PFSK-1 (cell line): Measurements from ENCODE around the gene OSBPL9.

ENCODE experiments used
- FOXP2 ChIP-seq: optimal IDR thresholded peaks from 2 replicates; pipeline ENCODE3; 2011; ENCODE audit warnings: borderline replicate concordance, control low read depth, inconsistent platforms; ENCODE audit not compliant: insufficient read depth; ENCODE audit errors: extremely low read length, extremely low read depth
- POLR2AphosphoS5 ChIP-seq: IDR thresholded peaks from 2 replicates; pipeline ENCODE4 v1.6.1; 2012; ENCODE audit warnings: low read depth, mild to moderate bottlenecking, control low read depth, low read length, moderate library complexity
- REST ChIP-seq, 2 experiments: IDR thresholded peaks; 2 replicates each; pipeline versions ENCODE4 v1.6.1 to v1.8.0; 2011 to 2012; ENCODE audit warnings: low read depth in 2 of 2, low read length in 2 of 2, control low read depth in 1 of 2, inconsistent platforms in 1 of 2, mild to moderate bottlenecking in 1 of 2, moderate library complexity in 1 of 2; ENCODE audit not compliant: insufficient read depth in 1 of 2
- SIN3A ChIP-seq: IDR thresholded peaks from 2 replicates; pipeline ENCODE4 v1.6.1; 2012; ENCODE audit warnings: mild to moderate bottlenecking, low read length, moderate library complexity, borderline replicate concordance; ENCODE audit not compliant: insufficient read depth
- TAF1 ChIP-seq: IDR thresholded peaks from 2 replicates; pipeline ENCODE4 v1.6.1; 2012; ENCODE audit warnings: low read length, control low read depth, borderline replicate concordance; ENCODE audit not compliant: insufficient read depth

OSBPL9 gene

GRCh38 chr1:51699391-51699790 is 82.5 kb downstream of the OSBPL9 start:
- no peak for TF ChIP-seq SIN3A
- TF ChIP-seq REST (IDR thresholded peaks at IDR 0.05; ENCODE audit: insufficient read depth in 1 of 2, low read depth in 2 of 2, low read length in 2 of 2) = no peak
- no peak for TF ChIP-seq TAF1
- TF ChIP-seq FOXP2 = no peak
- no peak for TF ChIP-seq POLR2AphosphoS5

- no peak for TF ChIP-seq TAF1
- no peak for TF ChIP-seq REST (IDR thresholded peaks at IDR 0.05; ENCODE audit: insufficient read depth in 1 of 2, low read depth in 2 of 2, low read length in 2 of 2)
- no peak for TF ChIP-seq SIN3A
- no peak for TF ChIP-seq POLR2AphosphoS5
- TF ChIP-seq FOXP2 = no peak
Observed at GRCh38 chr1:51705035-51705434, 88.1 kb downstream of the OSBPL9 start.

GRCh38 chr1:51708911-51709760 is 92.2 kb downstream of the OSBPL9 start:
- TF ChIP-seq SIN3A (no peak), FOXP2 (no peak), REST (IDR thresholded peaks at IDR 0.05; ENCODE audit: insufficient read depth in 1 of 2, low read depth in 2 of 2, low read length in 2 of 2) (no peak), TAF1 (no peak), POLR2AphosphoS5 (no peak)

- no peak for TF ChIP-seq POLR2AphosphoS5
- no peak for TF ChIP-seq SIN3A
- TF ChIP-seq TAF1 = no peak
- no peak for TF ChIP-seq FOXP2
- no peak for TF ChIP-seq REST (IDR thresholded peaks at IDR 0.05; ENCODE audit: insufficient read depth in 1 of 2, low read depth in 2 of 2, low read length in 2 of 2)
Observed at GRCh38 chr1:51709951-51710350, 93.1 kb downstream of the OSBPL9 start.

- TF ChIP-seq REST (IDR thresholded peaks at IDR 0.05; ENCODE audit: insufficient read depth in 1 of 2, low read depth in 2 of 2, low read length in 2 of 2) = no peak
- TF ChIP-seq TAF1 = no peak
- TF ChIP-seq SIN3A = no peak
- no peak for TF ChIP-seq POLR2AphosphoS5
- no peak for TF ChIP-seq FOXP2
Observed at GRCh38 chr1:51712590-51712989, 95.7 kb downstream of the OSBPL9 start.
